PC-3 (cell line): Measurements from ENCODE around the gene ETNK2. TPM values are rescaled to one million over a fixed set of nuclear protein-coding genes. Genes with fewer than 3 reads are reported as not detected.

Source experiments
- ATAC-seq: fragments of 200-7000 bp; cut with Tn5 transposase; 2 replicates; pipeline ENCODE4 v1.9.1; 2020; ENCODE audit warnings: mild to moderate bottlenecking, moderate library complexity
- BruUV-seq: library from RNA; stranded (reverse); fragments of 400-500 nt; replicated peaks from 2 replicates; lab custom pipeline; 2021; lab: Mats Ljungman, UMichigan
- CTCF ChIA-PET: fragments of 300-600 bp; sonication (Branson Sonifier 250); formaldehyde crosslinking; loops from one replicate; lab custom pipeline; 2022; ENCODE audit warnings: antibody characterized with exemption; lab: Charles Lee
- POLR2A ChIA-PET: fragments of 300-600 bp; sonication (Branson Sonifier 250); formaldehyde crosslinking; loops from one replicate; lab custom pipeline; 2022; ENCODE audit warnings: antibody characterized with exemption; ENCODE audit not compliant: unreplicated experiment; lab: Charles Lee
- DNase-seq: peaks from one replicate; pipeline ENCODE4 v3.0.0-alpha.2; 2015
- H2AFZ ChIP-seq: fragments of 300-600 bp; sonication (generic); 2 replicates; pipeline ENCODE4 v1.6.0; 2016; ENCODE audit warnings: antibody characterized with exemption, low read length
- H3F3A ChIP-seq: fragments of 300-600 bp; sonication (generic); one replicate; pipeline ENCODE4 v1.6.0; 2017; ENCODE audit warnings: antibody characterized with exemption, low read length, control low read depth, mild to moderate bottlenecking; ENCODE audit not compliant: unreplicated experiment
- H3K27ac ChIP-seq: fragments of 300-600 bp; sonication (generic); 2 replicates; pipeline ENCODE4 v1.5.1; 2016; ENCODE audit warnings: mild to moderate bottlenecking, low read length
- H3K27me3 ChIP-seq: fragments of 300-600 bp; sonication (generic); 2 replicates; pipeline ENCODE4 v1.6.1; 2016; ENCODE audit warnings: low read length, mixed read lengths
- H3K36me3 ChIP-seq: fragments of 300-600 bp; sonication (generic); 2 replicates; pipeline ENCODE4 v1.6.1; 2016; ENCODE audit warnings: low read depth, mixed run types, low read length, mixed read lengths
- H3K4me1 ChIP-seq: fragments of 300-600 bp; sonication (generic); 2 replicates; pipeline ENCODE4 v1.5.1; 2016; ENCODE audit warnings: low read length; ENCODE audit not compliant: insufficient read depth
- H3K4me2 ChIP-seq: fragments of 300-600 bp; sonication (generic); 2 replicates; pipeline ENCODE4 v1.6.0; 2016; ENCODE audit warnings: low read length
- H3K4me3 ChIP-seq: fragments of 300-600 bp; sonication (generic); 2 replicates; pipeline ENCODE4 v1.5.1; 2016; ENCODE audit warnings: mild to moderate bottlenecking, low read length, mixed read lengths
- H3K79me2 ChIP-seq: fragments of 300-600 bp; sonication (generic); 2 replicates; pipeline ENCODE4 v1.6.1; 2017; ENCODE audit warnings: low read length, mixed read lengths
- H3K9ac ChIP-seq: fragments of 300-600 bp; sonication (generic); 2 replicates; pipeline ENCODE4 v1.6.0; 2016; ENCODE audit warnings: mild to moderate bottlenecking, low read length
- H3K9me2 ChIP-seq: fragments of 300-600 bp; sonication (generic); replicated peaks from 2 replicates; pipeline ENCODE4 v1.6.1; 2016; ENCODE audit warnings: mixed run types, low read length, mixed read lengths
- H3K9me3 ChIP-seq: fragments of 300-600 bp; sonication (generic); 2 replicates; pipeline ENCODE4 v1.6.1; 2016; ENCODE audit warnings: low read length, mixed read lengths
- H4K20me1 ChIP-seq: fragments of 300-600 bp; sonication (generic); 2 replicates; pipeline ENCODE4 v1.6.1; 2016; ENCODE audit warnings: low read length, mixed read lengths
- EZH2 ChIP-seq: fragments of 300-600 bp; sonication (generic); IDR thresholded peaks from one replicate; pipeline ENCODE4 v1.6.1; 2017; ENCODE audit warnings: antibody characterized with exemption, mild to moderate bottlenecking, low read length; ENCODE audit not compliant: unreplicated experiment
- EZH2phosphoT487 ChIP-seq: fragments of 300-600 bp; sonication (generic); IDR thresholded peaks from 2 replicates; pipeline ENCODE4 v1.6.1; 2018; ENCODE audit warnings: mild to moderate bottlenecking, antibody characterized with exemption, low read length, borderline replicate concordance
- intact Hi-C: fragments of 100-400 bp; cut with micrococcal nuclease; formaldehyde crosslinking; loops from 2 replicates; pipeline ENCODE4 v1.9.0; 2023
- total RNA-seq: library from RNA; depleted of rRNA; stranded (reverse); fragments of >200 nt; gene quantifications from 2 replicates; pipeline ENCODE4 v1.2.3, GENCODE V29; 2014
- TF ChIP-seq, protein P1 (sequence below): fragments of 300-600 bp; sonication (generic); conservative IDR thresholded peaks from 2 replicates; pipeline ENCODE4 v1.5.1; 2017; ENCODE audit warnings: antibody characterized with exemption, low read depth, mild to moderate bottlenecking, low read length

ETNK2 gene
- total RNA-seq, 1 experiment from 2014 or later, result 37.1 TPM

DNA sequence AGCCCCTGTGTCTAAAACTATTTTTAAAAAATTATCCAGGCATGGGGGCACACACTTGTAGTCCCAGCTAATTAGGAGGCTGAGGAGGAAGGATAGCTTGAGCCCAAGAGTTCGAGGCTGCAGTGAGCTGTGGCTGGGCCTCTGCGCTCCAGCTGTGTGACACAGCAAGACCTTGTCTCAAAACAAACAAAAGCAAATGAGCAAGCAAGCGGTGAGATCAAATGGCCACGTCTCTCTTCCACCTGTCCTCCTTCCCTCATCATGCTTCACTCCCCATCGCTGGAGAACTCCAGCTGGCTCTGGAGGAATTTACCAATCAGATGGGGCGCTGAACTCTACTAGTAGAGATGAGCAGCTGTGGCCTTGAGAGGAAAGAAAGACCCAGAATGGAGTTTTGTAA, 28.3 kb upstream of the ETNK2 start:
- Histone ChIP-seq H3K27me3 (no peaks in the 10 kb centered on the region), H2AFZ (no peak overlapping the region), H3K79me2 (peaks cover 20% of the 10 kb centered on the region), H3K9ac (no peak overlapping the region), H3K9me3 (no peaks in the 10 kb centered on the region), H3K9me2 (no peaks in the 10 kb centered on the region), H3K4me3 (no peak overlapping the region), H3K36me3 (no peaks in the 10 kb centered on the region; the same call in 1 of the 2 replicates), H3K27ac (no peak overlapping the region), H4K20me1 (no peaks in the 10 kb centered on the region), H3K4me1 (peaks cover 23% of the 10 kb centered on the region), H3F3A (no peaks in the 10 kb centered on the region), H3K4me2 (no peak overlapping the region)
- no peak for DNase-seq
- intact Hi-C loops, result no loop called here
- no peak for ATAC-seq
- CTCF ChIA-PET, result no interaction called here
- no TSS peak for BruUV-seq
- TF ChIP-seq, protein P1, sequence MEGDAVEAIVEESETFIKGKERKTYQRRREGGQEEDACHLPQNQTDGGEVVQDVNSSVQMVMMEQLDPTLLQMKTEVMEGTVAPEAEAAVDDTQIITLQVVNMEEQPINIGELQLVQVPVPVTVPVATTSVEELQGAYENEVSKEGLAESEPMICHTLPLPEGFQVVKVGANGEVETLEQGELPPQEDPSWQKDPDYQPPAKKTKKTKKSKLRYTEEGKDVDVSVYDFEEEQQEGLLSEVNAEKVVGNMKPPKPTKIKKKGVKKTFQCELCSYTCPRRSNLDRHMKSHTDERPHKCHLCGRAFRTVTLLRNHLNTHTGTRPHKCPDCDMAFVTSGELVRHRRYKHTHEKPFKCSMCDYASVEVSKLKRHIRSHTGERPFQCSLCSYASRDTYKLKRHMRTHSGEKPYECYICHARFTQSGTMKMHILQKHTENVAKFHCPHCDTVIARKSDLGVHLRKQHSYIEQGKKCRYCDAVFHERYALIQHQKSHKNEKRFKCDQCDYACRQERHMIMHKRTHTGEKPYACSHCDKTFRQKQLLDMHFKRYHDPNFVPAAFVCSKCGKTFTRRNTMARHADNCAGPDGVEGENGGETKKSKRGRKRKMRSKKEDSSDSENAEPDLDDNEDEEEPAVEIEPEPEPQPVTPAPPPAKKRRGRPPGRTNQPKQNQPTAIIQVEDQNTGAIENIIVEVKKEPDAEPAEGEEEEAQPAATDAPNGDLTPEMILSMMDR, result no peak
- TF ChIP-seq EZH2phosphoT487 (no peak), EZH2 (no peak)
- POLR2A ChIA-PET, result interaction anchor here (1.3 kb wide), 1 partner anchor 18 kb away, joined by 6 read pairs; no protein-coding TSS in a partner anchor

GRCh38 chr1:204178487-204179281, 26.8 kb upstream of the ETNK2 start:
- peaks cover 27% of the 10 kb centered on the region for H3K79me2 ChIP-seq
- ATAC-seq (no peak), DNase-seq (no peak)
- H3K9me2 ChIP-seq, result no peaks in the 10 kb centered on the region
- no peak overlapping the region for H3K27ac ChIP-seq
- H3K9ac ChIP-seq, result no peak overlapping the region
- no peak overlapping the region for H3K4me2 ChIP-seq
- no TSS peak for BruUV-seq
- no peaks in the 10 kb centered on the region for H3F3A ChIP-seq
- ChIA-PET CTCF (no interaction called here), POLR2A (no interaction called here)
- intact Hi-C loops, result no loop called here
- no peaks in the 10 kb centered on the region for H3K9me3 ChIP-seq
- no peaks in the 10 kb centered on the region for H4K20me1 ChIP-seq
- no peaks in the 10 kb centered on the region for H3K27me3 ChIP-seq
- peaks cover 38% of the 10 kb centered on the region for H3K4me1 ChIP-seq
- H2AFZ ChIP-seq, result no peak overlapping the region
- H3K4me3 ChIP-seq, result no peak overlapping the region
- TF ChIP-seq EZH2phosphoT487 (no peak), EZH2 (no peak)
- TF ChIP-seq, protein P1, result no peak
- H3K36me3 ChIP-seq, result no peaks in the 10 kb centered on the region; the same call in 1 of the 2 replicates

DNA sequence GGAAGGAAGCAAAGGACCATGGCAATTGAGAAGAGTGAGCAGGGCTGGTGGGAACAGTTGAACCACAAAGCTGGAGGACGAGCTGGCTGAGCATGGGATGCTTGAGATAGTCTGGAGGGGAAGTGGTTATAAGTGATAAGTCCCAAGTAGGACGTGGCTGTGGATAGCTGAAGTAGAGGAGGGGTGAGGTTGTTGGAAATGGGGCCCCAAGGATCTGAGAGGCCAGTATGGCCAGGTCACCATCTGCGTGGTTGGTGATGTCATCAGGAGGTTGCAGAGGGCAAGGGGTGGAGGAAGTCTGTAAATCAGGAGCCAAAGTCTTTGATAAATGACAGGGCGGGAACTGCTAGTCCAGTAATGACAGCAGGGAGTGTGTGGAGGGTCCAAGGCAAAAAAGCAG, 25.3 kb upstream of the ETNK2 start:
- H3K4me3 ChIP-seq, result no peak overlapping the region
- H3K27ac ChIP-seq, result no peak overlapping the region
- H3K4me2 ChIP-seq, result no peak overlapping the region
- no peaks in the 10 kb centered on the region for H3K9me2 ChIP-seq
- no peaks in the 10 kb centered on the region for H3F3A ChIP-seq
- H3K36me3 ChIP-seq, result no peaks in the 10 kb centered on the region; the same call in 1 of the 2 replicates
- ATAC-seq (no peak), DNase-seq (no peak)
- intact Hi-C loops, result no loop called here
- H3K9ac ChIP-seq, result no peak overlapping the region
- no peaks in the 10 kb centered on the region for H3K27me3 ChIP-seq
- POLR2A ChIA-PET, result no interaction called here
- no peaks in the 10 kb centered on the region for H4K20me1 ChIP-seq
- peaks cover 27% of the 10 kb centered on the region for H3K79me2 ChIP-seq
- no peak overlapping the region for H2AFZ ChIP-seq
- no TSS peak for BruUV-seq
- H3K4me1 ChIP-seq, result peaks cover 53% of the 10 kb centered on the region
- CTCF ChIA-PET, result no interaction called here
- H3K9me3 ChIP-seq, result no peaks in the 10 kb centered on the region
- TF ChIP-seq EZH2, result no peak
- TF ChIP-seq EZH2phosphoT487, result no peak
